HG03460 (cell line): ENCODE measurements around the gene OR2V1.
"Not testable (repeated sequence)": the region's sequence is repeated elsewhere in the genome, so short reads cannot be mapped to it uniquely, and the experiment has no call there.

Source experiments
- ATAC-seq: cut with Tn5 transposase; IDR thresholded peaks from one replicate; pipeline ENCODE4 v1.9.1; 2021; ENCODE audit not compliant: unreplicated experiment

Gene OR2V1

DNA sequence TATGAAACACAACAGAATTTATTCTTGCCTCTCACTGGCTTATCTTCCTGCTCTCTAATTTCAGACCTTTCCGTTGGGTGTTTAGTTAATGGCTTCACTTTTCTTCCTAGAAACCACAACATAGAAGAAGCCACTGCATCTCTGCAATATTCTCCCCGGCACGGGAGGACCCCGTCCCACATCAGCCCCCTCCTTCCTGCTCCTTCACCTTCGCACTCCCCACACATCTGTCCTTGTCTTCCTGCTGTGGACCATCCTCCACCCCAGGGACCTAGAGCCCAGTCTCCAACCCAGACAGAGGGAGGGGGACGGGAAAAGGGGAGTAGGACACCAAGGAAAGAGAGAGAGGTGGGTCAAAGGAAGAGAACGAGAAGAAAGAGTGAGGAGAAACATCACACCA, 1.4 kb downstream of the OR2V1 start:
- ATAC-seq: no peak

DNA sequence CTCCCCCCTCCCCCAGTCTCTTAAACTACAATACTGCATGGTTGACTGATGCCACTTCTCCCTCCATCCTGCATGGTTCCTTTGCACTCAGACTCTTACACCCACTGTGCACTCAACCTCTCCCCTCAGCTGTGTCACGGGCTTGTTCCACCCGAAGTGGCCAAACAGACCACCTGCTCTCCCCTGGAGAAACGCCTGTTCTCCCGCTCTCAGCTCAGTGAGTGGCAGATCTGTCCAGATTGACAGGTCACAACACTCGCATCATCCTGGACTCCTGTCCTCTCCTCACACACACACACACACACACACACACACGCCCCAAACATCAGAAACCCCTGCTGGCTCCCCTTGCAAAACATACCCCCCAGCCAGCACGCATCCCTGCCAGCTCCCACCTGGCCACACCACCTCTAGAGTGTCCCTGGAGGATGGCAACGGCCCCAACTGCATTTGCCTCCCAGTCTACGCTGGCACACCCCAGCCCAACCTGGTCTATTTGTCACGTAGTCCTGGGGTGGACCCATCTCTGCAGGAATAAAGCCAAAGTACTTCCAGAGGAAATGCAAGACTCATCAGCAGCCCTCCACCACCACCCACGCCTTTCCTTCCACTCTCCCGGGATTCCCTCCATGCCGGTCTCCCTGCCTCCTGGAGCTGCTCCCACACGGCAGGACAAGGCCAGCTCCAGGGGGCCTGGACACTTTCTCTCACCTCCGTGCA, 2.9 kb downstream of the OR2V1 start:
- no peak for ATAC-seq

DNA sequence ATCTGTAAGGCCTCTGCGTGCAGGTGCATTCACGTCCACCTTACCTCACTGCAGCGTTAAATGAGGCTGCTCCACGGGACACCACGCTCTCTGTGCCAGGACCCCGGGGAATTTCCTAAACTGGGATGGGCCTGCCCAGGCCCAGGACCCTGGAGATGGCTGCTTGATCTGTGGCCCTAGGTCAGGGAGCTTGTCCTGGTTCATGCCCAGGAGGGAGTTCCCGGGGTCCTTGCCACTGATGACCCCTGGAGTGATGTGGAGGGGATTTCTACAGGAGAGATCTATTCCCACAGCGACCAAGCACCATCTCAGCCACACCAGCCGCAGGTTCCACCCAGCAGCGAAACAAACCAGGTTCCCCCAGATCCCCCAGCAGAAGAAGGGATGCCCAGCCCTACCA, 3.5 kb downstream of the OR2V1 start:
- no peak for ATAC-seq

DNA sequence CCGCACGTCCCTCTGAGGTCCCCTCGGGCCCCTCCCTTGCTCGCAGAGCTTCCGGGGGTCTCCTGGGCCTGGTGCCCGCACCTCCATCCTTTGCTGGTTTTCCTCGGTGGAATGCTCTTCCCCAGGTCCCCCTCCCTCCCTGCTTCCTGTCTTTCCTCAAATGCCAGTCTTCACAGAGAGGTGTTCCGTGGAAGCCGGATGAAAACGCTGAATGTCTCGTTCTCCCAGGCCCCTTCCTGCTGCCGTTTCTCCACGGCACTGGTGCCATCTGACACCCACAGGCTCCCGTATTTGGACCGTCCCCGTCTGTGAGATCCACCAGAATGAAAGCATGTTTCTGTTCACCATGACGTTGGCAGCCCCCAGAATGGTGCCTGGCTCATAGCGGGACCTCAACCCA, 4.1 kb downstream of the OR2V1 start:
- ATAC-seq: no peak

DNA sequence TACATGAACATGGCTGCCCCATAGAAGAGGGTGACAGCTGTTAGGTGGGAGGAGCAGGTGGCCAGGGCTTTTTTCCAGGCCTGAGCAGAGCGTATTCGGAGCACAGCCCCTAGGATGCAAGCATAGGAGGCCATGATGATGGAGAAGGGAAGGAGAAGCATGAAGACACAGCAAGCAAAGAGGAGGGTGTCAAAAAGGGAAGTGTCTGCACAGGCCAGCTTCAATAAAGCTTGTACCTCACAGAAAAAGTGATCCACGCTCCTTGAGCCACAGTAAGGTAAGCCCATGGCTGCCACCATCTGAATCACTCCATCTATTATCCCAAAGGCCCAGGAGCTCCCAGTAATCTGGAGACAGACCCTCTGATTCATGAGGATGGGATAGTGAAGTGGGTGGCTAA, 6.4 kb downstream of the OR2V1 start:
- no peak for ATAC-seq

DNA sequence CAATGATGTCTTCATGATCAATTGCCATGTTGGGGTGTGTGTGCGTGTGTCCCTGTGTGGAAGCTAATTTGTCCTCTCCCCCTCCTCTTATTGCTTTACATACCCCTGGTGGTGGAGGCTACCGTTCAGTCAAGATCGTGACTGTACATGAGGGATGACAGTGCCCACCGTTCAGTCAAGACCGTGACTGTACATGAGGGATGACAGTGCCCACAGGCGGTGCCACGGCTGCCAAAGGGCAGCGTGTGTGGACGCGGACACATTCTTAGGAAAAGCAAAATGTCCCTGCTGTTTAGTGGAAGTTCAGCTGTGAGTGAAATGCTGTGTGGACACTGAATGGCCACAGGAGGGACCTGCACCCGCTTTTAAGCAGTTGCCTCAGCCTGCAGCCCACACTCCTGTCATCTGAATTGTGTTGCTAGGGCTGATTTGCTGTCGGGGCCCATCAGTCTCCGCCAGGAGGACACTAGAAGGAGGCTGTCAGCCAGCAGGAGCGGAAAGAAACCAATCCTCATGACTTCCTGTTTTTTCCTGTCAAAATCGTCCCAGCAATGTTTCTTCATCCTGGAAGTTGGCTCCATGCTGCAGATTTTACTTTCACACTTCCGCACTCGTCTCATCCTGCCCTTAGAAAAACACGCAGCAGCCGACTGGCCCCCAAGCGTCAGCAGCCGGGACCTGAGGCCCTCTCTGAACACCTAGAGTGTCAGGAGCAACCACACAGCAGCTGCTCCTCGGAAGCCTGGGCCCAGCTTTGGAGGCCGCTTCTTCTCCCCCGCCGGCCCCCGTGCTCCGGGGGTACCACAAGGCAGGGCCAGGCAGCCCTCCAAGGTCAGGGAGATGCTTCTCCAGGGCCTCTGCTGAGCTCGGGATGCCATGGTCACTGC, 9.1 kb downstream of the OR2V1 start:
- ATAC-seq: no peak

DNA sequence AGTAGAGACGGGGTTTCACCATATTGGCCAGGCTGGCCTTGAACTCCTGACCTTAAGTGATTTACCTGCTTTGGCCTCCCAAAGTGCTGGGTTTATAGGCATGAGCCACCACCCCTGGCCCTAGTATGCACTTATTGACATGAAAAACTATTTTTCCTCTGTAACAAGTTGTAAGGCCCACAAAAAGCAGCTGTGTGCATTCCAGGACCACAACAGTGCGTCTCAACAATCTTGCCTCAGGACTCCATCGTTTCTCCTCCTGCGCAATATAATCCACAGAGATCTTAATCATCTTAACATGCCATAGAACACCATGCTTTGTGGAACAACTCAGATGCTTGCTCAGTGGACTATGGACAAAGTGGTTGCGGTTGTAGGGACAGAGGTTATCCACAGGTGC, 10.2 kb downstream of the OR2V1 start:
- no peak for ATAC-seq

DNA sequence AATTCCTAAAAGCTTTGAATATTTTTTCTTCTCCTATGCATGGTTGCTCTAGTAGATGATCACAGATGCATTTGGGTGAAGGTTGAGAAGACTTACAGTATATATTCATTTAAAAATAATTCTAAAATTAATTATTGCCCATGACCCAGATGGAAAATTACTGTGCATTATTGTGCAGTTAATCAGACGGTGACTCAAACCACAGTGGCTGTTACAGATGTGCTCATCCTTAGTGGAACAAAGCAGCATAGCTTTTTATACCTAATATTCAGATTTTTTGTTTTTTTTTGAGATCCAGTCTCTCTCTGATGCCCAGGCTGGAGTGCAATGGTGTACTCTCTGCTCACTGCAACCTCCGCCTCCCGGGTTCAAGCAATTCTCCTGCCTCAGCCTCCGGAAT, 10.7 kb downstream of the OR2V1 start:
- no peak for ATAC-seq

DNA sequence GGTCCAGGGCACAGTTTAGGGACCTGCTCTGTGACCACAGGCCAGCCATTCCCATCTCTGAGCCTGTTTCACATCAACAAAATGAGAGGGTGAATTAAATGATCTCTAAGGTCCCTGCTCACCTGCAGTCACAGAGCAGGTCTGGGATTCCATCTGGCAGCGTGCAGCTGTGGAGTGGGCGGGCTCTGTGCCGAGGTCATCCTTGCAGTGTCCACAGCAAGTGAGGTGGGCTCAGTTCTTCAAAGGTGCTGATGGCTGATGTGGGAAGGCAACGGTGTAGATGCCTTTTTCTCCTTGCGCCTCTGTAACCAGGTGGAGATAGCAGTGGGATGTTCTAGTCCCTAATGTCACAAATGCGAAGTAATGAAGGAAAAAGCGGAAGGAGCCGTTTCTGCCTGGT, 11.9 kb downstream of the OR2V1 start:
- no peak for ATAC-seq

DNA sequence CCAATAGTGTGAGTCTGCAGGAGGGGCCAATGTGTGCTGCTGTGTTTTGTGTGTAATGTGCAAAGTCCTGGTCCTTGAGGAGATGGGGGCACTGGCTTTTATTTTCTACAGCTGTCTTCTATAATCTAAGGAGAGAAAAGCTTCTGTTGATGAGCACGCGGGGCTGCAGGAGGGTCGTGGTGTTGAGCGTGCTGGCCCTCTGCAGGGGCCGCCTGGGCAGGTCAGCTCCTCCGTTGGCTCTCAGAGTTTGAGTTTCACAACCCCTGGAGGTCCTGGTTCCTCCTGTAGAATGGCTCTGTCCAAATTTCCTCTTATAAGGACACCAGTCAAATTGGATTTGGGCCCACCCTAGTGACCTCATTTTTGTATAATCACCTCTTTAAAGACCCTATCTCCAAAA, 12.6 kb downstream of the OR2V1 start:
- ATAC-seq: no peak

DNA sequence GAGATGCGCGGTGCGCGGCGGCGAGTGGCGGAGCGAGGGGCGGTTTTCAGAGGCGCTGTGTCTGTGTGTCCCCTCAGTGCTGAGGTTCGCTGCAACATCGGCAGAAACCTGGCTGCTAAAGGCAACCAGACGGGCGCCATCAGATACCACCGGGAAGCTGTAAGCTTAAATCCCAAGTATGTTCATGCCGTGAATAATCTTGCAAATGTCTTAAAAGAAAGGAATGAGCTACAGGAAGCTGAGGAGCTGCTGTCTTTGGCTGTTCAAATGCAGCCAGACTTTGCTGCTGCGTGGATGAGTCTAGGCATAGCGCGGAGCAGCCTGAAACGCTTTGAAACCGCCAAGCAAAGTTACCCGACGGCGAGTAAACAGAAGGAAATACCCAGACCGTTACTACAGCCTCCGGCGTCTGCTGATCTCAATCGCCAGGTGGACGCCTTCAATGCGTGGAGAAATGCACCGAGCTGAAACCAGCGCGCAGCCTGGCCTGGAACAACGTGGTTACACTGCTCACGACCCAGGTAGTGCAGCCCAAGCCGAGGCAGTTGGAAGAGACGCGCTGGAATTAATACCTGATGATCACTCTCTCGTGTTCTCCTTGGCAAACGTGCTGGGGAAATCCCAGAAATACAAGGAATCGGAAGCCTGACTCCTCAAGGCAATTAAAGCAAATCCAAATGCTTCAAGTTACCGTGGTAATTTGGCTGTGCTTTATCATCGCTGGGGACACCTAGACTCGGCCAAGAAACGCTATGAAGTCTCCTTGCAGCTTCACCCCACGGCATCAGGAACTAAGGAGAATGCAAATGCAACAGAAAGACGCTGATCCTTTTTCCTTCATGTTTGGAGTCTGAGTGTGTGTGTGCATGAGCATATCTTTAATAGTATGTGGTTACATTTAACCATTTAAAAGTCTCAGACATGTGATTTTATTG, 15.9 kb downstream of the OR2V1 start:
- ATAC-seq: no peak

DNA sequence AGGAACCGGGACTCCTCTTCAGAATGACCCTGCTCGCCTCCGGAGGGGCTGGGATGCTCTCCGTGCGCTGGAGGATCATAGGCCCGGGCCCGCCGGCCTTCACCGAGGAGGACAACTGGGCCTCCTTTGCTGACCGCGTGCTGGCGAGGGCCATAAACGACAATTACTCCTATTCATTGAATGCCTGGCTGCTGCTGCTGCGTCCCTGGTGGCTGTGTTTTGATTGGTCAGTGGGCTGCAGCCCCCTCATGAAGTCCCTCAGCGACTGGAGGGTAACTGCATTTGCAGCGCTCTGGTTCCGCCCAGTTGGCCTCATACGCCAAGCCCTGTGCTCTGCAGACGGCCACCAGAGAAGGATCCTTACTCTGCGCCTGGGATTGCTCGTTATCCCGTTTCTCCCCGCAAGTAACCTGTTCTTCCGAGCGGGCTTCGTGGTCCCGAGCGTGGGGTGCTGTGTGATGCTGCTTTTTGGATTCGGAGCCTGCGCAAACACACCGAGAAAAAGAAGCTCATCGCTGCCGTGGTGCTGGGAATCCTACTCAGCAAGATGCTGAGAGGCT, 16.6 kb downstream of the OR2V1 start:
- no peak for ATAC-seq

DNA sequence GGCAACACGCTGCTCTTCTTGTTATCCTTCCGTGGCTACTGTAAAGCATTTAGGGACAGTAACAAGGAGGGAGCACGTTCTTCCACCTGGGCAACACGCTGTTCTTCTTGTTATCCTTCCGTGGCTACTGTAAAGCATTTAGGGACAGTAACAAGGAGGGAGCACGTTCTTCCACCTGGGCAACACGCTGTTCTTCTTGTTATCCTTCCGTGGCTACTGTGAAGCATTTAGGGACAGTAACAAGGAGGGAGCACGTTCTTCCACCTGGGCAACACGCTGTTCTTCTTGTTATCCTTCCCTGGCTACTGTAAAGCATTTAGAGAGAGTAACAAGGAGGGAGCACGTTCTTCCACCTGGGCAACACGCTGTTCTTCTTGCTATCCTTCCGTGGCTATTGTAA, 17.4 kb downstream of the OR2V1 start:
- ATAC-seq: not testable (repeated sequence)

DNA sequence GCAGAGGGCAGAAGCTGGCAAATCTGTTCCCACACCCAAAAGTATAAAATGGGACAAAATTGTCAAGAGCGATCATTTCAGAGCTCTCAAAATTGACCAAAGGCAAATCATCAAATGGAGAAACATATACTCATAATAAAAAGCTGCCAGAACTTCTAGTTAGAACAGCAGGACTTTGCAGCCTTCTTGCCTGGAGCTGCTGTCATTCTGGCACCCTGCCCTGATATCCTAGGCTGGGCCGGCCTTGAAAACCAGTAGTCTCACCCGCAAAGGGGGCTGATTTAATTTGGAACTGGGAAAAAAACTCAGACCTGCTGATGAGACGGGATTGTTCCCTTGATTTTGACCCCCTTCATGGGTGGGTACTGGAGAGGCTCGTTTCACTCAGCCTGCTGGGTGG, 18.5 kb downstream of the OR2V1 start:
- ATAC-seq: no peak

DNA sequence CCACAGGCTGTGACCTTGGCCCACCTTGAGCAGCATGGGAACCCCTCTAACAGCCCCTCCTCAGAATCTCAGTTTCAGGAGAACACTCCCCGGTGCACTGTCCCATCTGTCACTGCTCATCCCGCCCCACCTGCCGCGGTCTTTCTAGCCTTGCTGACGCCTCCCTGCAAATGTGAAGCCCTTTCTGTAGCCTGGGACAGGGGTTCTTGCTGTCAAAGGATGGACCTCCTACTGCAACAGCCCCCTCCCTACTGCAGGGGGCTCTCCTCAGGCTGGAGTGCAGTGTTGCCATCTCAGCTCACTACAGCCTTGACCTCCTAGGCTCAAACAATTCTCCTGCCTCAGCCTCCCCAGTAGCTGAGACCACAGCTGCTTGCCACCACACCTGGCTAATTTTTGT, 20.0 kb downstream of the OR2V1 start:
- no peak for ATAC-seq

DNA sequence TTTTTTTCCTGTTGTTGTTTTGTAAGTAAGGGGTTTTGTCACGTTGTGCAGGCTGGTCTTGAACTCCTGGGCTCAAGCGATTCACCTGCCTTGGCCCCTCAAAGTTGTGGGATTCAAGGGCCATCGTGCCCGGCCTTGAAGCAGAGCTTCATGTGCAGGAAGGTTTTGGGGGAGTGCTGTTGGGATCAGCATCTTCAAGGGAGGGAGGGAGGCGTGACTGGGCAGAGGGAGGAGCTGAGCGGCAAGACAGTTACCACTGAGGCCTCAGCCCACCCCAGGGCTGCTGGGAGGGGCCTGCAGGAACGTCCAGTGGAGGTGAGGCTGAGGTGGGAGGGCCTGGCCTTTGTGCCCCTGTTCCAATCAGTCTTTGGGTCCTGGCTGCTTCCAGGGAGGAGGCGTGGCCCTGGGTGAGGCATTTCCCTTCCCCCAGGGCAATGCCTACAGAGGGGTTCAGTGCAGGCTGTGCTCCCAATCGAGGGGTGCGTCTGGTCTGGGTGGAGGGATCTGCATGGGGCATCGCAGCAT, 21.4 kb downstream of the OR2V1 start:
- ATAC-seq: no peak

DNA sequence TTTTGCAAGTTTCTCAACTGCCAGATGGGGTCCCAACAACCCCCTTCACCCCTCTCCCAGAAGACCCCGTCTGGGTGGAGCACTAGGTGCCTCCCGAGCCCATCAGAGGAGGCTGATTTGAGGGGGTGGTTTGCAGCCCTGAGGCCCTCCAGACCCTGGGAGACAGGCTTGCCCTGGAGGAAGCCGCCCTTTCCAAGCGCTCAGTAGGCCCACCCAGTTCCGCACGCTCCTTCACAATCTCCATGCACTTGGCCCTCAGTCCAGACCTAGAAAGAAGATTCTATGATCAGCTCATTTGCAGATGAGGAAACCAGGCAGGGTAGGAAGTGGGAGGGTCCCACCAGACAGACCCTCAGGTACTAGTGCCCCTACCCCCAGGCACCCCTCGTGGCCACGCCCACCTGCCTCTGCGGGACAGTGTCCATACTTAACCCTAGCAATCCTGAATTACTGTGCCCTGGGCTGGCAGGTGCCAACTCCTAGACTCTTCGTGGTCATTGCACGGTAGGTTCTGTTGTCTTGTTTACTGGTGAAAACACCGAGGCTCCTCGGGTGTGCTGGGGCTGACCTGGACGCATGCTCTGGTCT, 22.3 kb downstream of the OR2V1 start:
- no peak for ATAC-seq

DNA sequence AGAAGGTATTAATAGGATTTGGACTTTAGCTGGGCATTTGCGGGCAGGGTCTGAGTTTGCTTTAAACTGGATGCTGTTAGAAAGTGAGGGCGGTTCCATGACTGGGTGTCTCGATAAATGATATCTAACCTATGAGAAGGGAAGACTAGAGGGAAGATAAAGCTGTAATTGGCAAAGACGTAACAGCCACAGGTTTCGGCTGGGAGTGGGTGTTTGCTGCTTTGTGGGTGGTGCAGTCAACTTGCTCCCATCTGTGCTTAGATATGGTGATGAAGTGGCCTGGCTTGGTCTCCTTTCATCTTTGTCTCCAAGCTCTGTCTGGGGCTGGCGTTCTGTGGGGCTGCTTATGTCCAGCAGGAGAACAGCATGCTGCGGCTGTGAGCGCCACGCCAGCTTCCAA, 23.3 kb downstream of the OR2V1 start:
- ATAC-seq: no peak

DNA sequence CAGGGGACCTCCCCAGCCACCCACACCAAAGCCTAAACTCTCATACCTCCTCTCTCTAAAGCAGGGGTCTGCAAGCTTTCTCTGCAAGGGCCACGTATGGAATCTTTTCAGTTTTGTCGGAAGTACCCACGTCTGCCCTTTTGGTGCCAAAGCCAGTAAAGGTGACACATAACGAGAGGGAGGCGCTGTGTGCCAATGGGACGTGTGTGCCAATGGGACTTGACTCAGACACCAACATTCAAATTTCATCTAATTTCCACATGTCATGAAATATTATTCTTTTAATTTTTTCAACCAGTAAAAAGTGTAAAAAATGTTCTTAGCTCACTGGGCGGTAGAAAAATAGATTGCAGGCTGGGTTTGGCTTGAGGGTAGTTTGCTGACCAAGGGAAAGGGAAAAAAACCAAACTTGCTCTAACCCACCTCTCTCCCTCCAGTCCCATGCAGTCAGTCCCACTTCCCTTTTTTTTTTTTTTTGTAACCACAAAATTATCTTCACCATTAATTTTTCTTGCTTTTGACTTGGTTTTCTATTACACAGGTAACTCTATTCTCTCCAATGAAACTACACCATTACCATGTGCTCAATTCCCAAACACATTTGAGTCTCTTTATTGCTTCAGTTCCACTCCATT, 25.5 kb downstream of the OR2V1 start:
- no peak for ATAC-seq
